GM12865 (cell line): Measurements from ENCODE around the gene DUS3L.
A peak's percentile ranks its signal among the peaks of the same experiment; 100 is the strongest.

Experiments used
- DNase-seq: peaks from one replicate; pipeline ENCODE4 v3.0.0; 2010; ENCODE audit warnings: low read depth
- H3K4me3 ChIP-seq: 2 replicates; pipeline ENCODE4 v1.5.1; 2011; ENCODE audit warnings: mild to moderate bottlenecking, low read depth, low read length, control low read depth
- TF ChIP-seq, protein P1 (sequence below): IDR thresholded peaks from 2 replicates; pipeline ENCODE4 v1.5.1; 2011; ENCODE audit warnings: low read length, control low read depth, low read depth, inconsistent platforms; ENCODE audit not compliant: insufficient read depth; ENCODE audit errors: missing control alignments

Gene DUS3L

GRCh38 chr19:5803752-5804515, 13.0 kb upstream of the DUS3L start:
- DNase-seq = peak; percentile 92
- TF ChIP-seq, protein P1, sequence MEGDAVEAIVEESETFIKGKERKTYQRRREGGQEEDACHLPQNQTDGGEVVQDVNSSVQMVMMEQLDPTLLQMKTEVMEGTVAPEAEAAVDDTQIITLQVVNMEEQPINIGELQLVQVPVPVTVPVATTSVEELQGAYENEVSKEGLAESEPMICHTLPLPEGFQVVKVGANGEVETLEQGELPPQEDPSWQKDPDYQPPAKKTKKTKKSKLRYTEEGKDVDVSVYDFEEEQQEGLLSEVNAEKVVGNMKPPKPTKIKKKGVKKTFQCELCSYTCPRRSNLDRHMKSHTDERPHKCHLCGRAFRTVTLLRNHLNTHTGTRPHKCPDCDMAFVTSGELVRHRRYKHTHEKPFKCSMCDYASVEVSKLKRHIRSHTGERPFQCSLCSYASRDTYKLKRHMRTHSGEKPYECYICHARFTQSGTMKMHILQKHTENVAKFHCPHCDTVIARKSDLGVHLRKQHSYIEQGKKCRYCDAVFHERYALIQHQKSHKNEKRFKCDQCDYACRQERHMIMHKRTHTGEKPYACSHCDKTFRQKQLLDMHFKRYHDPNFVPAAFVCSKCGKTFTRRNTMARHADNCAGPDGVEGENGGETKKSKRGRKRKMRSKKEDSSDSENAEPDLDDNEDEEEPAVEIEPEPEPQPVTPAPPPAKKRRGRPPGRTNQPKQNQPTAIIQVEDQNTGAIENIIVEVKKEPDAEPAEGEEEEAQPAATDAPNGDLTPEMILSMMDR = peak; percentile 96
- peak overlapping the region; percentile 50 for H3K4me3 ChIP-seq

DNA sequence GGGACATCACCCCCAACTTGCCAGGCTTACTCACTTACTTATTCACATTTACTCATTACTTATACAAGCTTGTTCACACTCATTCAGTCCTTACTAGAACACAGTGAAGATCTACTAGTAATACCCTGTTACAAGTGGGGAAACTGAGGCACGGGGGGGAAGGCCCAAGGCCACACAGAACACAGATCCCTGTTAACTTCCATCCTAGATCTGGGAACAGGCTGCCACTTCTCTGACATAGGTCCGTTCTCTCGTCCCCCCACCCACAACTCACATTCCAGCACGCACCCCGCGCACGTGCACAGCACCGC, 12.4 kb upstream of the DUS3L start:
- TF ChIP-seq, protein P1 = no peak
- peak overlapping the region; percentile 50 for H3K4me3 ChIP-seq
- no peak for DNase-seq

GRCh38 chr19:5801796-5802619, 11.0 kb upstream of the DUS3L start:
- no peak overlapping the region for H3K4me3 ChIP-seq
- no peak for DNase-seq

DNA sequence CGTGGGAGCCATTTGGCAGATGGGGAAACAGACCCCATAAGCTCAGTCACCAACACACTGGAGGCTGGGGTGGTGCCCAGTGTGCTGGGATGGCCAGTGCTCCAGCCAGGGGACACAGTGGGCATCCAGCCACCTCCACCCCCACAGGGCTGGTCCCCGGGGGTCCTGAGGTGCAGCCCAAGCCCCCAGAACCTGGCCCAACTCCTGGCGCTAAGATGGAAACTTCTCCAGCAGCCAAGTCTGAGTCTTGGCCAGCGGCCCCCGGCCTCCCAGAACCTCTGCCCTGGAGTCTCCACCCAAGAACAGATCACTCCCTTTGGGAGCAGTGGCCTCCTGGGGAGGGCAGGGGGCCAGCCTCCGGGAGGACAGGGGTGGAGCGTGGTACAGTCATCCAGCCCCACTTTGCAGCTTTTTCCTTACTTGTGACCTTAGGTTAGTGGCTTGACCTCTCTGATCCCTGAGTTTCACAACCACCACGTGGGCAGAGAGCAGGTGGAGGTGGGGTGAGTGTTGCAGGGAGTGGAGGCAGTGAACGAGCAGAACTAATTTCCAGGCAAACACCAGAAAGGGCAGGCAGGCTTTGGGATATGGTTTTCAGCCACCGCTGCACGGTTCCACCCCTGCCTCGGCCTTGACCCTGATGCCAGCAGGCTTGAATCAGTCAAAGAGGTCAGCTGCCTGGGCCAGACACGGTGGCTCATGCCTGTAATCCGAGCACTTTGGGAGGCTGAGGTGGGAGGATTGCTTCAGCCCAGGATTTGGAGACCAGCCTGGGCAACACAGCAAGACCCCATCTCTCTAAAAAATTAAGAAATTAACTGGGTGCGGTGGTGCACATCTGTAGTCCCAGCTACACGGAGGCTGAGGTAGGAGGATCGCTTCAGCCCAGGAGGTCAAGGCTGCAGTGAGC, 9.7 kb upstream of the DUS3L start:
- H3K4me3 ChIP-seq = no peak overlapping the region
- no peak for DNase-seq
- TF ChIP-seq, protein P1 = no peak

More at GRCh38 chr19:5801796-5802619, 11.0 kb upstream of the DUS3L start:
- TF ChIP-seq, protein P1 = no peak

DNA sequence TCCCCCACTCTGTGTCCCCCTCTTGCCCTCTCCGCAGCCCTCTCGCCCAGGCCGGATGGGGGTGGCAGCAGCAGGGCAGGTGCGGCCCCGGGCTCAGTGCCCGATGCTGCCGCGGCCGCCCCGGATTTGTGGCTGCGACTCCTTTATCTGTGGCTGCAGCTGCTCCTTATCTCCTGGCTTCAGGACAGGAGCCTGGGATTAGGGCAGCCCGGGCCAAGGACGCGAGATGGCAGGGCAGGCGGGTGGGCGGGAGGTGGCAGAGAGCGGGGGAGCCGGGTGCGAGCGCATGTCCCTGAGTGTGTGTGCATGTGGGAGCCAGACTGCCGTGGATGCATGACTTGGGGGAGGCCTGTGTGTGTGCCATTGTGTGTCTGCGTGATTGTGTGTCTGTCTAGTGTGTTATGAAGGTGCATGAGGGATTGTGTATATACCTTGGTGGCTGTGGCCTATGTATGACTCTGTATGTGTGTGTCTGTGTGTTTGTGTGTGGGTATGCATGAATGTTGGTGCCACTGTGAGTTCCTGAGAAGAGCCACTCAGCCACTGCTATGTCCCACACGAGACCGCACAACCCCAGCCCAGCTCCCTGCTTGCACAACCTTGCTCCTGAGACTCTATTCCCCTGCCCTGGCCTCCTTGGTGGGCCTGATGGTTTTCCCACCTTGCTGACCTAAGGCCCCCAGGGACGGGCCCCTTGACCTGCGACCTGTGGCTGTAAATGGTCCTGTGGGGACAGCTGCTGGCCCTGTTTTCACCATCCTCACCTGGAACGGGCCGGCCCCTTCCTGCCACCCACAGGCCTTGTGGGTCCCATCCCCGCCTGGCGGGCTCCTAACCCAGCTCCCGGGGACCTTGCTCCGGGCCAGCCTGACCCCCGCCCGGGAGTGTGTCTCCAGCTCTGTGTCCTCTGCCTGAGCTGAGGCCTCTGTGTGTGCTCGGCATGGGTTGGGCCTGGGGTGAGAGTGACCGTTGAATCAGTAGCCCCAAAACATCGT, 8.6 kb upstream of the DUS3L start:
- DNase-seq = no peak
- no peak overlapping the region for H3K4me3 ChIP-seq
- TF ChIP-seq, protein P1 = no peak
